Measurements from ENCODE around the gene ZSCAN5B. TPM values are rescaled to one million over a fixed set of nuclear protein-coding genes. Genes with fewer than 3 reads are reported as not detected.

Gene ZSCAN5B
- total RNA-seq, 1 experiment from 2014 or later: not detected

DNA sequence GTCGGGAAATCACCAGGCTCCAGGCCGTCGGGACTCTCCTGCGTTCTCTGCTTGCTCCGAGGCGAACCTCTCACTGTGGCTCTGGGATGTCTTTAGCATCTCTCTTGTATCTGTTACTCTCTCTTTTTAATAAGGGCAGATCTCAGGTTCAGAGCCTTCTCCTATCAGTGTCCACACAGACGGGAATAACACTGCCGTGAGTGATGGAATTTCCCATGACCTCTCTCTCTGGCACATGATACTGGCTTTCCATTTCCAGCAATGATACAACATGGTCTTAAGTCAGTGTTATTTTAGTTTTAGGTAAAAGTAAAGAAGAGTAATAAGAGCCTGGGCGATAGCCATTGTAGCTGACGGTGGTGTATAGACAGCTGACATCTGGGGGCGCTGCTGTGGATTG is 47.2 kb downstream of the ZSCAN5B start:
- Histone ChIP-seq H3K23ac (ENCODE audit: insufficient read length, low read depth, low read length) (no peak overlapping the region), H3K27ac (ENCODE audit: insufficient read length, low read depth, low read length) (no peak overlapping the region), H3K79me2 (ENCODE audit: insufficient read depth, low read length) (peaks cover 3% of the 10 kb centered on the region; the same call in 1 of the 2 replicates), H2BK20ac (ENCODE audit: low read depth, low read length, poor library complexity, severe bottlenecking) (no peak overlapping the region), H3T11ph (ENCODE audit: low read length) (no peak overlapping the region), H2BK15ac (ENCODE audit: low read depth, low read length) (no peak overlapping the region), H2BK5ac (ENCODE audit: insufficient read length, low read length) (no peak overlapping the region), H4K5ac (ENCODE audit: insufficient read length, low read depth, low read length) (no peak overlapping the region), H2BK120ac (ENCODE audit: low read depth, low read length, poor library complexity, severe bottlenecking) (no peak overlapping the region), H2BK12ac (ENCODE audit: insufficient read length, low read depth, low read length) (no peak overlapping the region), H4K20me1 (ENCODE audit: control insufficient read depth, insufficient read depth, insufficient read length) (peaks cover 6% of the 10 kb centered on the region), H4K91ac (ENCODE audit: insufficient read length, low read depth, low read length) (no peak overlapping the region), H2AFZ (ENCODE audit: low read length) (no peak overlapping the region), H3K9ac (ENCODE audit: extremely low read depth, insufficient read length, low read length) (no peak overlapping the region), H3K4me1 (ENCODE audit: insufficient read depth, low read length) (peaks cover 2% of the 10 kb centered on the region; the same call in 1 of the 2 replicates), H3K4ac (ENCODE audit: low read depth, low read length) (no peak overlapping the region), H3K79me1 (ENCODE audit: insufficient read depth, low read depth, low read length, poor library complexity, severe bottlenecking) (no peaks in the 10 kb centered on the region), H3K9me3 (ENCODE audit: control insufficient read depth, low read depth, low read length) (no peaks in the 10 kb centered on the region), H2AK5ac (ENCODE audit: insufficient read length, low read length) (no peak overlapping the region), H3K14ac (ENCODE audit: insufficient read depth, low read length) (no peak overlapping the region), H3K23me2 (ENCODE audit: insufficient read length, low read depth, low read length, poor library complexity, severe bottlenecking) (no peaks in the 10 kb centered on the region), H3K27me3 (ENCODE audit: insufficient read depth, low read length) (no peaks in the 10 kb centered on the region), H3K18ac (ENCODE audit: insufficient read length, low read depth, low read length) (no peak overlapping the region), H4K8ac (replicated peaks; ENCODE audit: insufficient read length, low read depth, low read length) (no peak overlapping the region), H3K4me2 (ENCODE audit: insufficient read depth, insufficient read length, low read length) (no peak overlapping the region), H3K56ac (ENCODE audit: insufficient read length, low read depth, low read length) (no peak overlapping the region)
- H3K36me3 Mint-ChIP-seq (ENCODE audit: insufficient read depth in 1 of 3, low read depth in 3 of 3): peaks cover 22 to 40% (median 39%) of the 10 kb centered on the region in 3 experiments
- H3K4me3 Mint-ChIP-seq: no peak overlapping the region
- H3K9me3 Mint-ChIP-seq: no peaks in the 10 kb centered on the region; a peak in 1 of 5 replicates
- no peaks in the 10 kb centered on the region for H3K27me3 Mint-ChIP-seq (ENCODE audit: low read depth)
- DNase-seq: no peak
- H3K4me1 Mint-ChIP-seq: peaks cover 20 to 21% of the 10 kb centered on the region in 2 experiments
- TF ChIP-seq, protein P1, sequence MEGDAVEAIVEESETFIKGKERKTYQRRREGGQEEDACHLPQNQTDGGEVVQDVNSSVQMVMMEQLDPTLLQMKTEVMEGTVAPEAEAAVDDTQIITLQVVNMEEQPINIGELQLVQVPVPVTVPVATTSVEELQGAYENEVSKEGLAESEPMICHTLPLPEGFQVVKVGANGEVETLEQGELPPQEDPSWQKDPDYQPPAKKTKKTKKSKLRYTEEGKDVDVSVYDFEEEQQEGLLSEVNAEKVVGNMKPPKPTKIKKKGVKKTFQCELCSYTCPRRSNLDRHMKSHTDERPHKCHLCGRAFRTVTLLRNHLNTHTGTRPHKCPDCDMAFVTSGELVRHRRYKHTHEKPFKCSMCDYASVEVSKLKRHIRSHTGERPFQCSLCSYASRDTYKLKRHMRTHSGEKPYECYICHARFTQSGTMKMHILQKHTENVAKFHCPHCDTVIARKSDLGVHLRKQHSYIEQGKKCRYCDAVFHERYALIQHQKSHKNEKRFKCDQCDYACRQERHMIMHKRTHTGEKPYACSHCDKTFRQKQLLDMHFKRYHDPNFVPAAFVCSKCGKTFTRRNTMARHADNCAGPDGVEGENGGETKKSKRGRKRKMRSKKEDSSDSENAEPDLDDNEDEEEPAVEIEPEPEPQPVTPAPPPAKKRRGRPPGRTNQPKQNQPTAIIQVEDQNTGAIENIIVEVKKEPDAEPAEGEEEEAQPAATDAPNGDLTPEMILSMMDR (conservative IDR thresholded peaks at IDR 0.05): no peak
- no peak overlapping the region for H3K27ac Mint-ChIP-seq
- no CpG with 5 or more reads among the region's 11 CpGs for WGBS (ENCODE audit: extremely low coverage, insufficient read length, low lambda C conversion rate)

All from H9 (cell line).